ENCODE measurements around the gene TNP2. TPM values are rescaled to one million over a fixed set of nuclear protein-coding genes. Genes with fewer than 3 reads are reported as not detected.

The TNP2 gene
- total and polyA plus RNA-seq, 2 experiments from 2014 or later = not detected

DNA sequence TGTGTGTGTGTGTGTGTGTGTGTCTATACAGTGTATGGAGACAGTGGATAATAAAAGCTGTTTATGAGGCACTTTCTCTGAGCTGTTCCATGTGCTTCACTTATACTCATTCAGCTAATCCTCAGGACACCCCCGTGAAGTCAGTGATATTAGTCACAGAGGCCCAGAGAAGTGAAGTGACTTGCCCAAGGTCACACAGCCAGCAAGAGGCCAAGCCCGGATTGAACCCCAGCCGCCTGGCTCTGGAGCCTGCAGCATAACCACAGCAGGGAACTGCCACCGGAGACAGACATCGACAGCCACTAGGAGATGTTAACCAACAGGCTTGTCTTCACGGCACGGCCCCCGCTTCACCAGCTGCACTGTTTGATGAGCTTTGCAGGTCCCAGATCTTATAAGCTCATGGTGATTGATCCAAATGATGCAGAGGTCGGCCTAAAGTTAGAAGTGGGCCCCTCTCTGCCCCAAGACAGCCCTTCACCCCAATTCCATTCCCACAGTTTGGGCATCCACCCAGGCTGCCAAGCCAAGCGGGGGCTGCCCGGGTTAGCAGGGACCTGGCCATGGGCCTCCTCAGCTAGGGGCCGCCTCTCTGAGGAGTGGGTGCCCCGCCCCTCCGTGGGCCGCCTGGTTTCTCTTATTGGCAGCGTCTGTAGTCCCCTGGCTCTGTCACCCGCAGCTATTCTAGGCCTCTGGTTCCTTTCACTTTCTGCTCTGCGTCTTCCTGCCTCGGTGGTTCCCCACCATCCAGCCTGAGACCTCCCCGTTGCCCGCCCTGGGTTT is 44.0 kb downstream of the TNP2 start:
- Mint-ChIP-seq H3K4me3 (no peak overlapping the region), H3K4me1 (peaks cover 2% of the 10 kb centered on the region; the same call in 1 of the 3 replicates), H3K27me3 (ENCODE audit: insufficient read depth, low read depth, poor library complexity) (peaks cover 9% of the 10 kb centered on the region), H3K36me3 (ENCODE audit: low read depth) (no peaks in the 10 kb centered on the region), H3K27ac (no peak overlapping the region), H3K9me3 (peaks cover 1% of the 10 kb centered on the region; the same call in 1 of the 3 replicates)
- Histone ChIP-seq H3K9me2 (ENCODE audit: insufficient read depth) (no peaks in the 10 kb centered on the region), H3K27me3 (ENCODE audit: insufficient read depth) (no peaks in the 10 kb centered on the region), H3K4me2 (no peak overlapping the region), H3K4me3 (no peak overlapping the region), H4K20me1 (replicated peaks; ENCODE audit: insufficient read depth) (no peaks in the 10 kb centered on the region), H3F3A (replicated peaks; ENCODE audit: low read depth) (no peaks in the 10 kb centered on the region), H3K27ac (ENCODE audit: low read depth) (no peak overlapping the region), H2AFZ (no peak overlapping the region), H3K36me3 (ENCODE audit: insufficient read depth) (no peaks in the 10 kb centered on the region), H3K79me2 (replicated peaks; ENCODE audit: insufficient read depth) (no peaks in the 10 kb centered on the region), H3K4me1 (ENCODE audit: insufficient read depth) (no peaks in the 10 kb centered on the region)
- TF ChIP-seq JUNB (IDR thresholded peaks at IDR 0.05; ENCODE audit: unreplicated experiment) = no peak
- no peak for TF ChIP-seq ZNF331 (CRISPR knock-in tag; IDR thresholded peaks at IDR 0.05; ENCODE audit: low read depth)
- no peak for TF ChIP-seq CREB1 (CRISPR knock-in tag; IDR thresholded peaks at IDR 0.05; ENCODE audit: low read depth)
- TF ChIP-seq, protein P1, sequence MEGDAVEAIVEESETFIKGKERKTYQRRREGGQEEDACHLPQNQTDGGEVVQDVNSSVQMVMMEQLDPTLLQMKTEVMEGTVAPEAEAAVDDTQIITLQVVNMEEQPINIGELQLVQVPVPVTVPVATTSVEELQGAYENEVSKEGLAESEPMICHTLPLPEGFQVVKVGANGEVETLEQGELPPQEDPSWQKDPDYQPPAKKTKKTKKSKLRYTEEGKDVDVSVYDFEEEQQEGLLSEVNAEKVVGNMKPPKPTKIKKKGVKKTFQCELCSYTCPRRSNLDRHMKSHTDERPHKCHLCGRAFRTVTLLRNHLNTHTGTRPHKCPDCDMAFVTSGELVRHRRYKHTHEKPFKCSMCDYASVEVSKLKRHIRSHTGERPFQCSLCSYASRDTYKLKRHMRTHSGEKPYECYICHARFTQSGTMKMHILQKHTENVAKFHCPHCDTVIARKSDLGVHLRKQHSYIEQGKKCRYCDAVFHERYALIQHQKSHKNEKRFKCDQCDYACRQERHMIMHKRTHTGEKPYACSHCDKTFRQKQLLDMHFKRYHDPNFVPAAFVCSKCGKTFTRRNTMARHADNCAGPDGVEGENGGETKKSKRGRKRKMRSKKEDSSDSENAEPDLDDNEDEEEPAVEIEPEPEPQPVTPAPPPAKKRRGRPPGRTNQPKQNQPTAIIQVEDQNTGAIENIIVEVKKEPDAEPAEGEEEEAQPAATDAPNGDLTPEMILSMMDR (conservative IDR thresholded peaks at IDR 0.05; ENCODE audit: low read depth in 2 of 2) = no peak
- no peak for TF ChIP-seq NANOG (IDR thresholded peaks at IDR 0.05; ENCODE audit: borderline replicate concordance)
- no peak for TF ChIP-seq EZH2 (IDR thresholded peaks at IDR 0.05; ENCODE audit: low read depth, unreplicated experiment)
- TF ChIP-seq, protein P2, sequence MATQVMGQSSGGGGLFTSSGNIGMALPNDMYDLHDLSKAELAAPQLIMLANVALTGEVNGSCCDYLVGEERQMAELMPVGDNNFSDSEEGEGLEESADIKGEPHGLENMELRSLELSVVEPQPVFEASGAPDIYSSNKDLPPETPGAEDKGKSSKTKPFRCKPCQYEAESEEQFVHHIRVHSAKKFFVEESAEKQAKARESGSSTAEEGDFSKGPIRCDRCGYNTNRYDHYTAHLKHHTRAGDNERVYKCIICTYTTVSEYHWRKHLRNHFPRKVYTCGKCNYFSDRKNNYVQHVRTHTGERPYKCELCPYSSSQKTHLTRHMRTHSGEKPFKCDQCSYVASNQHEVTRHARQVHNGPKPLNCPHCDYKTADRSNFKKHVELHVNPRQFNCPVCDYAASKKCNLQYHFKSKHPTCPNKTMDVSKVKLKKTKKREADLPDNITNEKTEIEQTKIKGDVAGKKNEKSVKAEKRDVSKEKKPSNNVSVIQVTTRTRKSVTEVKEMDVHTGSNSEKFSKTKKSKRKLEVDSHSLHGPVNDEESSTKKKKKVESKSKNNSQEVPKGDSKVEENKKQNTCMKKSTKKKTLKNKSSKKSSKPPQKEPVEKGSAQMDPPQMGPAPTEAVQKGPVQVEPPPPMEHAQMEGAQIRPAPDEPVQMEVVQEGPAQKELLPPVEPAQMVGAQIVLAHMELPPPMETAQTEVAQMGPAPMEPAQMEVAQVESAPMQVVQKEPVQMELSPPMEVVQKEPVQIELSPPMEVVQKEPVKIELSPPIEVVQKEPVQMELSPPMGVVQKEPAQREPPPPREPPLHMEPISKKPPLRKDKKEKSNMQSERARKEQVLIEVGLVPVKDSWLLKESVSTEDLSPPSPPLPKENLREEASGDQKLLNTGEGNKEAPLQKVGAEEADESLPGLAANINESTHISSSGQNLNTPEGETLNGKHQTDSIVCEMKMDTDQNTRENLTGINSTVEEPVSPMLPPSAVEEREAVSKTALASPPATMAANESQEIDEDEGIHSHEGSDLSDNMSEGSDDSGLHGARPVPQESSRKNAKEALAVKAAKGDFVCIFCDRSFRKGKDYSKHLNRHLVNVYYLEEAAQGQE (IDR thresholded peaks at IDR 0.05; ENCODE audit: unreplicated experiment) = no peak
- TF ChIP-seq, protein P3, sequence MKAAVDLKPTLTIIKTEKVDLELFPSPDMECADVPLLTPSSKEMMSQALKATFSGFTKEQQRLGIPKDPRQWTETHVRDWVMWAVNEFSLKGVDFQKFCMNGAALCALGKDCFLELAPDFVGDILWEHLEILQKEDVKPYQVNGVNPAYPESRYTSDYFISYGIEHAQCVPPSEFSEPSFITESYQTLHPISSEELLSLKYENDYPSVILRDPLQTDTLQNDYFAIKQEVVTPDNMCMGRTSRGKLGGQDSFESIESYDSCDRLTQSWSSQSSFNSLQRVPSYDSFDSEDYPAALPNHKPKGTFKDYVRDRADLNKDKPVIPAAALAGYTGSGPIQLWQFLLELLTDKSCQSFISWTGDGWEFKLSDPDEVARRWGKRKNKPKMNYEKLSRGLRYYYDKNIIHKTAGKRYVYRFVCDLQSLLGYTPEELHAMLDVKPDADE (IDR thresholded peaks at IDR 0.05) = no peak
- TF ChIP-seq, protein P4, sequence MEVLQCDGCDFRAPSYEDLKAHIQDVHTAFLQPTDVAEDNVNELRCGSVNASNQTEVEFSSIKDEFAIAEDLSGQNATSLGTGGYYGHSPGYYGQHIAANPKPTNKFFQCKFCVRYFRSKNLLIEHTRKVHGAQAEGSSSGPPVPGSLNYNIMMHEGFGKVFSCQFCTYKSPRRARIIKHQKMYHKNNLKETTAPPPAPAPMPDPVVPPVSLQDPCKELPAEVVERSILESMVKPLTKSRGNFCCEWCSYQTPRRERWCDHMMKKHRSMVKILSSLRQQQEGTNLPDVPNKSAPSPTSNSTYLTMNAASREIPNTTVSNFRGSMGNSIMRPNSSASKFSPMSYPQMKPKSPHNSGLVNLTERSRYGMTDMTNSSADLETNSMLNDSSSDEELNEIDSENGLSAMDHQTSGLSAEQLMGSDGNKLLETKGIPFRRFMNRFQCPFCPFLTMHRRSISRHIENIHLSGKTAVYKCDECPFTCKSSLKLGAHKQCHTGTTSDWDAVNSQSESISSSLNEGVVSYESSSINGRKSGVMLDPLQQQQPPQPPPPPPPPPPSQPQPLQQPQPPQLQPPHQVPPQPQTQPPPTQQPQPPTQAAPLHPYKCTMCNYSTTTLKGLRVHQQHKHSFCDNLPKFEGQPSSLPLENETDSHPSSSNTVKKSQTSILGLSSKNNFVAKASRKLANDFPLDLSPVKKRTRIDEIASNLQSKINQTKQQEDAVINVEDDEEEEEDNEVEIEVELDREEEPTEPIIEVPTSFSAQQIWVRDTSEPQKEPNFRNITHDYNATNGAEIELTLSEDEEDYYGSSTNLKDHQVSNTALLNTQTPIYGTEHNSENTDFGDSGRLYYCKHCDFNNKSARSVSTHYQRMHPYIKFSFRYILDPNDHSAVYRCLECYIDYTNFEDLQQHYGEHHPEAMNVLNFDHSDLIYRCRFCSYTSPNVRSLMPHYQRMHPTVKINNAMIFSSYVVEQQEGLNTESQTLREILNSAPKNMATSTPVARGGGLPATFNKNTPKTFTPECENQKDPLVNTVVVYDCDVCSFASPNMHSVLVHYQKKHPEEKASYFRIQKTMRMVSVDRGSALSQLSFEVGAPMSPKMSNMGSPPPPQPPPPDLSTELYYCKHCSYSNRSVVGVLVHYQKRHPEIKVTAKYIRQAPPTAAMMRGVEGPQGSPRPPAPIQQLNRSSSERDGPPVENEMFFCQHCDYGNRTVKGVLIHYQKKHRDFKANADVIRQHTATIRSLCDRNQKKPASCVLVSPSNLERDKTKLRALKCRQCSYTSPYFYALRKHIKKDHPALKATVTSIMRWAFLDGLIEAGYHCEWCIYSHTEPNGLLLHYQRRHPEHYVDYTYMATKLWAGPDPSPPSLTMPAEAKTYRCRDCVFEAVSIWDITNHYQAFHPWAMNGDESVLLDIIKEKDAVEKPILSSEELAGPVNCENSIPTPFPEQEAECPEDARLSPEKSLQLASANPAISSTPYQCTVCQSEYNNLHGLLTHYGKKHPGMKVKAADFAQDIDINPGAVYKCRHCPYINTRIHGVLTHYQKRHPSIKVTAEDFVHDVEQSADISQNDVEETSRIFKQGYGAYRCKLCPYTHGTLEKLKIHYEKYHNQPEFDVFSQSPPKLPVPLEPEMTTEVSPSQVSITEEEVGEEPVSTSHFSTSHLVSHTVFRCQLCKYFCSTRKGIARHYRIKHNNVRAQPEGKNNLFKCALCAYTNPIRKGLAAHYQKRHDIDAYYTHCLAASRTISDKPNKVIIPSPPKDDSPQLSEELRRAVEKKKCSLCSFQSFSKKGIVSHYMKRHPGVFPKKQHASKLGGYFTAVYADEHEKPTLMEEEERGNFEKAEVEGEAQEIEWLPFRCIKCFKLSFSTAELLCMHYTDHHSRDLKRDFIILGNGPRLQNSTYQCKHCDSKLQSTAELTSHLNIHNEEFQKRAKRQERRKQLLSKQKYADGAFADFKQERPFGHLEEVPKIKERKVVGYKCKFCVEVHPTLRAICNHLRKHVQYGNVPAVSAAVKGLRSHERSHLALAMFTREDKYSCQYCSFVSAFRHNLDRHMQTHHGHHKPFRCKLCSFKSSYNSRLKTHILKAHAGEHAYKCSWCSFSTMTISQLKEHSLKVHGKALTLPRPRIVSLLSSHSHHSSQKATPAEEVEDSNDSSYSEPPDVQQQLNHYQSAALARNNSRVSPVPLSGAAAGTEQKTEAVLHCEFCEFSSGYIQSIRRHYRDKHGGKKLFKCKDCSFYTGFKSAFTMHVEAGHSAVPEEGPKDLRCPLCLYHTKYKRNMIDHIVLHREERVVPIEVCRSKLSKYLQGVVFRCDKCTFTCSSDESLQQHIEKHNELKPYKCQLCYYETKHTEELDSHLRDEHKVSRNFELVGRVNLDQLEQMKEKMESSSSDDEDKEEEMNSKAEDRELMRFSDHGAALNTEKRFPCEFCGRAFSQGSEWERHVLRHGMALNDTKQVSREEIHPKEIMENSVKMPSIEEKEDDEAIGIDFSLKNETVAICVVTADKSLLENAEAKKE (CRISPR knock-in tag; IDR thresholded peaks at IDR 0.05) = no peak
- TF ChIP-seq STAT1 (IDR thresholded peaks at IDR 0.05; ENCODE audit: unreplicated experiment) = no peak
- no peak for ATAC-seq
- no peak for DNase-seq (ENCODE audit: low spot score)
